SK-N-SH (cell line): ENCODE measurements around the gene SCGN. TPM values are rescaled to one million over a fixed set of nuclear protein-coding genes. Genes with fewer than 3 reads are reported as not detected.

Experiments
- CTCF ChIA-PET: fragments of 300-600, 350-600 bp; formaldehyde crosslinking; extraction: SDS; loops from one replicate; lab custom pipeline; 2021; lab: Yijun Ruan, JAX
- POLR2A ChIA-PET: fragments of 350-600 bp; sonication (Branson Sonifier 250); formaldehyde crosslinking; extraction: SDS; loops from one replicate; lab custom pipeline; 2020; ENCODE audit warnings: antibody characterized with exemption, inconsistent platforms; lab: Yijun Ruan, JAX
- DNase-seq: peaks from one replicate; pipeline ENCODE4 v3.0.0; 2012
- H2AFZ ChIP-seq: fragments of 200-600 bp; sonication (generic); 2 replicates; pipeline ENCODE4 v1.8.1; 2016; ENCODE audit warnings: antibody characterized with exemption, mild to moderate bottlenecking, low read depth
- H3F3A ChIP-seq: fragments of 200-600 bp; sonication (generic); replicated peaks from 2 replicates; pipeline ENCODE3; 2016; ENCODE audit warnings: antibody characterized with exemption, mild to moderate bottlenecking; ENCODE audit not compliant: insufficient read depth
- H3K27ac ChIP-seq, 2 experiments: fragments of 200-500 bp in 1 of 2; fragments of 200-600 bp in 1 of 2; sonication (Bioruptor generic) in 1 of 2; sonication (generic), shearing (Covaris generic) in 1 of 2; 2 replicates each; pipeline versions ENCODE4 v1.5.1 to v1.6.1; 2014 to 2016; ENCODE audit warnings: low read depth in 2 of 2, inconsistent platforms in 1 of 2, low read length in 1 of 2, mild to moderate bottlenecking in 1 of 2, mixed read lengths in 1 of 2
- H3K27me3 ChIP-seq: fragments of 200-600 bp; sonication (generic), shearing (Covaris generic); 2 replicates; pipeline ENCODE4 v1.6.1; 2016; ENCODE audit warnings: mixed run types; ENCODE audit not compliant: insufficient read depth
- H3K36me3 ChIP-seq, 2 experiments: fragments of 200-500 bp in 1 of 2; fragments of 200-600 bp in 1 of 2; sonication (Bioruptor generic) in 1 of 2; sonication (generic) in 1 of 2; replicated peaks in 1 of 2; 2 replicates each; pipeline versions ENCODE3 to v1.5.1; 2014 to 2016; ENCODE audit warnings: low read length in 1 of 2, mild to moderate bottlenecking in 1 of 2; ENCODE audit not compliant: insufficient read depth in 2 of 2, control insufficient read depth in 1 of 2
- H3K4me1 ChIP-seq, 2 experiments: fragments of 200-500 bp in 1 of 2; fragments of 200-600 bp in 1 of 2; sonication (Bioruptor generic) in 1 of 2; sonication (generic), shearing (Covaris generic) in 1 of 2; 2 replicates each; pipeline versions ENCODE4 v1.5.1 to v1.6.1; 2014 to 2016; ENCODE audit warnings: low read depth in 1 of 2, low read length in 1 of 2, mixed run types in 1 of 2; ENCODE audit not compliant: insufficient read depth in 2 of 2, control insufficient read depth in 1 of 2
- H3K4me2 ChIP-seq: fragments of 200-600 bp; sonication (generic), shearing (Covaris generic); 2 replicates; pipeline ENCODE4 v1.6.1; 2017; ENCODE audit warnings: mixed run types
- H3K4me3 ChIP-seq, 2 experiments: fragments of 200-500 bp in 1 of 2; fragments of 200-600 bp in 1 of 2; sonication (Bioruptor generic) in 1 of 2; sonication (generic), shearing (Covaris generic) in 1 of 2; 2 replicates each; pipeline versions ENCODE4 v1.5.1 to v1.8.1; 2014 to 2016; ENCODE audit warnings: low read depth in 2 of 2, inconsistent platforms in 1 of 2, low read length in 1 of 2, mild to moderate bottlenecking in 1 of 2, mixed read lengths in 1 of 2, moderate library complexity in 1 of 2
- H3K79me2 ChIP-seq: fragments of 200-600 bp; sonication (generic); 2 replicates; pipeline ENCODE4 v1.8.1; 2017; ENCODE audit warnings: mild to moderate bottlenecking; ENCODE audit not compliant: insufficient read depth
- H3K9ac ChIP-seq: fragments of 200-600 bp; sonication (generic); 2 replicates; pipeline ENCODE4 v1.6.1; 2017; ENCODE audit warnings: mixed run types
- H3K9me2 ChIP-seq: fragments of 200-600 bp; sonication (generic); 2 replicates; pipeline ENCODE4 v1.6.1; 2017; ENCODE audit warnings: mixed run types
- H3K9me3 ChIP-seq: fragments of 200-600 bp; sonication (generic); 2 replicates; pipeline ENCODE4 v1.6.1; 2017; ENCODE audit warnings: mixed run types, mild to moderate bottlenecking, moderate library complexity
- H4K20me1 ChIP-seq: fragments of 200-600 bp; sonication (generic); 2 replicates; pipeline ENCODE4 v1.6.1; 2017; ENCODE audit warnings: mild to moderate bottlenecking, mixed run types; ENCODE audit not compliant: insufficient read depth
- CHD2 ChIP-seq: fragments of 150-350 bp; IDR thresholded peaks from 2 replicates; pipeline ENCODE4 v1.6.1; 2018; ENCODE audit warnings: low read length; ENCODE audit not compliant: partially characterized antibody
- EZH2phosphoT487 ChIP-seq: fragments of 200-600 bp; sonication (generic); IDR thresholded peaks from 2 replicates; pipeline ENCODE4 v1.6.1; 2017; ENCODE audit warnings: low read depth, mixed run types, mild to moderate bottlenecking, antibody characterized with exemption, moderate library complexity, borderline replicate concordance
- FOSL2 ChIP-seq: IDR thresholded peaks from 2 replicates; pipeline ENCODE4 v1.4.0; 2012; ENCODE audit warnings: low read depth, mild to moderate bottlenecking, moderate library complexity, borderline replicate concordance
- FOXJ3 ChIP-seq: sonication (generic); formaldehyde crosslinking; IDR thresholded peaks from 2 replicates; pipeline ENCODE4 v1.5.1; 2020; ENCODE audit warnings: mild to moderate bottlenecking, missing genetic modification reagents
- GABPA ChIP-seq: IDR thresholded peaks from 2 replicates; pipeline ENCODE4 v1.4.0; 2012; ENCODE audit warnings: low read depth, mild to moderate bottlenecking
- JUND ChIP-seq: IDR thresholded peaks from 2 replicates; pipeline ENCODE4 v1.4.0; 2012
- MXI1 ChIP-seq: IDR thresholded peaks from 2 replicates; pipeline ENCODE4 v1.6.1; 2012; ENCODE audit warnings: mild to moderate bottlenecking, low read depth, low read length, improper control_type of control experiment
- NFIC ChIP-seq: IDR thresholded peaks from 2 replicates; pipeline ENCODE4 v1.4.0; 2012; ENCODE audit warnings: borderline replicate concordance
- POLR2AphosphoS5 ChIP-seq: IDR thresholded peaks from 2 replicates; pipeline ENCODE4 v1.6.1; 2012; ENCODE audit warnings: low read depth, low read length
- RXRA ChIP-seq: IDR thresholded peaks from 2 replicates; pipeline ENCODE4 v1.4.0; 2012; ENCODE audit warnings: low read depth, mild to moderate bottlenecking, borderline replicate concordance
- SIN3A ChIP-seq: IDR thresholded peaks from 2 replicates; pipeline ENCODE4 v1.6.1; 2012; ENCODE audit warnings: low read depth, mild to moderate bottlenecking, low read length, moderate library complexity, borderline replicate concordance
- TCF12 ChIP-seq: IDR thresholded peaks from 2 replicates; pipeline ENCODE4 v1.4.0; 2012
- TEAD4 ChIP-seq: IDR thresholded peaks from 2 replicates; pipeline ENCODE4 v1.4.0; 2012; ENCODE audit warnings: mild to moderate bottlenecking, borderline replicate concordance; ENCODE audit not compliant: insufficient read depth
- YY1 ChIP-seq: IDR thresholded peaks from 2 replicates; pipeline ENCODE4 v1.4.0; 2012; ENCODE audit warnings: low read depth, mild to moderate bottlenecking
- WGBS: methylation state at CpG from one replicate; pipeline ENCODE4 v1.1.6; 2017; ENCODE audit warnings: low lambda C conversion rate; 5-methylcytosine and 5-hydroxymethylcytosine counted together
- polyA plus RNA-seq, 3 experiments: library from polyadenylated mRNA; depleted of rRNA; stranded (reverse); fragments of >200 nt; gene quantifications; 2 replicates each; pipeline ENCODE4 v1.2.3, GENCODE V29; 2012
- TF ChIP-seq, protein P1 (sequence below): fragments of 150-350 bp; IDR thresholded peaks from 2 replicates; pipeline ENCODE4 v1.6.1; 2016; ENCODE audit warnings: mild to moderate bottlenecking, low read depth, low read length
- TF ChIP-seq, protein P2 (sequence below): IDR thresholded peaks from 2 replicates; pipeline ENCODE4; 2012
- TF ChIP-seq, protein P3 (sequence below): IDR thresholded peaks from 2 replicates; pipeline ENCODE4 v1.6.1; 2012; ENCODE audit warnings: mild to moderate bottlenecking, low read depth, low read length, moderate library complexity
- TF ChIP-seq, protein P4 (sequence below): fragments of 200-600 bp; sonication (generic); IDR thresholded peaks from 2 replicates; pipeline ENCODE4 v1.6.1; 2017; ENCODE audit warnings: antibody characterized with exemption, mild to moderate bottlenecking, moderate library complexity

Gene SCGN
- polyA plus RNA-seq, 1 of the 3 experiments (the other 2 are of a cell fraction) = not detected

DNA sequence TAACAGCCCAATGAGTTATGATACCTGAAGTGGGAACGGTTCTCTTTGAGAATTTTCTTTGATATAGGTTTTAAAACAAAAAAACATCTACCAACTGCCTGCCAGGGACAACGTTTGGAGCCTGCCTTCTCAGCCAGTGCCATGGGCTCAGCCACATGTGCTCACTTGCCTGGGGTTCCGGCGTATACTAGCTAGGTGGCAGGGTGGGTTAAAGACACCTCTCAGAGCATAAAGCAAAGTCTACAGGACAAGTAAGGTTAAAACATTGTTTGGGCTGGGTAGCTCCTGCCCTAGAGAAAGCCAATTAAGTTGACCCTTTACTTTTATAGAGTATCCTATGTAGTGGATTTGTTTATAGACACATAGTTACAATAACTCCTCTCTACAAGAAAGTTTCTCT, 38.0 kb upstream of the SCGN start:
- H3K4me2 ChIP-seq = no peak overlapping the region
- H3K36me3 ChIP-seq = no peaks in the 10 kb centered on the region
- WGBS = 64% methylated on average over 4 of the region's 4 CpGs
- ChIA-PET POLR2A (no interaction called here), CTCF (interaction anchor here (0.9 to 1.6 kb wide), 3 partner anchors 9 to 348 kb away, joined by 3 to 4 read pairs (median 3); no protein-coding TSS in a partner anchor)
- H3K9me2 ChIP-seq = no peaks in the 10 kb centered on the region
- H3K9me3 ChIP-seq = no peaks in the 10 kb centered on the region
- no peak overlapping the region for H3K4me3 ChIP-seq
- H3K9ac ChIP-seq = no peak overlapping the region
- H3K4me1 ChIP-seq = no peaks in the 10 kb centered on the region
- H3K27me3 ChIP-seq = no peaks in the 10 kb centered on the region
- H3K79me2 ChIP-seq = no peaks in the 10 kb centered on the region
- H3F3A ChIP-seq = no peaks in the 10 kb centered on the region
- H2AFZ ChIP-seq = no peak overlapping the region
- DNase-seq = no peak
- TF ChIP-seq, protein P1, sequence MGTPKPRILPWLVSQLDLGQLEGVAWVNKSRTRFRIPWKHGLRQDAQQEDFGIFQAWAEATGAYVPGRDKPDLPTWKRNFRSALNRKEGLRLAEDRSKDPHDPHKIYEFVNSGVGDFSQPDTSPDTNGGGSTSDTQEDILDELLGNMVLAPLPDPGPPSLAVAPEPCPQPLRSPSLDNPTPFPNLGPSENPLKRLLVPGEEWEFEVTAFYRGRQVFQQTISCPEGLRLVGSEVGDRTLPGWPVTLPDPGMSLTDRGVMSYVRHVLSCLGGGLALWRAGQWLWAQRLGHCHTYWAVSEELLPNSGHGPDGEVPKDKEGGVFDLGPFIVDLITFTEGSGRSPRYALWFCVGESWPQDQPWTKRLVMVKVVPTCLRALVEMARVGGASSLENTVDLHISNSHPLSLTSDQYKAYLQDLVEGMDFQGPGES = no peak
- TF ChIP-seq FOSL2 = no peak
- no peak for TF ChIP-seq GABPA
- no peak for TF ChIP-seq MXI1
- TF ChIP-seq NFIC = no peak
- TF ChIP-seq RXRA = no peak
- no peak for TF ChIP-seq SIN3A
- TF ChIP-seq, protein P2, sequence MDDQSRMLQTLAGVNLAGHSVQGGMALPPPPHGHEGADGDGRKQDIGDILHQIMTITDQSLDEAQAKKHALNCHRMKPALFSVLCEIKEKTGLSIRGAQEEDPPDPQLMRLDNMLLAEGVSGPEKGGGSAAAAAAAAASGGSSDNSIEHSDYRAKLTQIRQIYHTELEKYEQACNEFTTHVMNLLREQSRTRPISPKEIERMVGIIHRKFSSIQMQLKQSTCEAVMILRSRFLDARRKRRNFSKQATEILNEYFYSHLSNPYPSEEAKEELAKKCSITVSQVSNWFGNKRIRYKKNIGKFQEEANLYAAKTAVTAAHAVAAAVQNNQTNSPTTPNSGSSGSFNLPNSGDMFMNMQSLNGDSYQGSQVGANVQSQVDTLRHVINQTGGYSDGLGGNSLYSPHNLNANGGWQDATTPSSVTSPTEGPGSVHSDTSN = no peak
- no peaks in the 10 kb centered on the region for H4K20me1 ChIP-seq
- H3K27ac ChIP-seq = no peak overlapping the region

DNA sequence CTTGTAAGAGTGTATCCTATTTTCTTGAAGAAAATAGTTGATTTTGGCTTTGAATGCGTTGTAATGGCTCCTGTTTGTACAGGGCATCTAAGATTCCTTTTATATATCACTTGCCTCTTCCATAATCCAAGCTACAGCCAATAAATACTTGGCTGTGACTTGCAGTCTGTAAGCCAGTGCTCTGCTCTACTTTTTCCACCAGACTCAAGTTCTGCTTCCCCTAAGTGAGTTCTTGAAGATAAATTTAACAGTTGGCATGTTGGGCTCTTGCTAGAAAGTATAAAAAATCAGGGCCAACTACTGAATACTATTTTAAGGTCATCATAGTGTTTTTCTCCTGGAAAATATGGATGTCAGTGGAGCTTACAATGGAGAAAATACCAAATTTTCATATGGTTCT, 36.5 kb upstream of the SCGN start:
- Histone ChIP-seq H2AFZ (no peak overlapping the region), H3K9ac (no peak overlapping the region), H3K4me2 (no peak overlapping the region), H3K27me3 (no peaks in the 10 kb centered on the region), H3F3A (no peaks in the 10 kb centered on the region), H3K36me3 (no peaks in the 10 kb centered on the region), H3K27ac (no peak overlapping the region), H3K4me1 (no peaks in the 10 kb centered on the region), H3K9me3 (no peaks in the 10 kb centered on the region)
- POLR2A ChIA-PET = no interaction called here
- DNase-seq = no peak
- WGBS = 88% methylated on average over 1 of the region's 1 CpG
- TF ChIP-seq TCF12 (no peak), POLR2AphosphoS5 (no peak), EZH2phosphoT487 (no peak), FOXJ3 (no peak), CHD2 (no peak), TEAD4 (no peak), JUND (no peak), YY1 (no peak)
- TF ChIP-seq, protein P3, sequence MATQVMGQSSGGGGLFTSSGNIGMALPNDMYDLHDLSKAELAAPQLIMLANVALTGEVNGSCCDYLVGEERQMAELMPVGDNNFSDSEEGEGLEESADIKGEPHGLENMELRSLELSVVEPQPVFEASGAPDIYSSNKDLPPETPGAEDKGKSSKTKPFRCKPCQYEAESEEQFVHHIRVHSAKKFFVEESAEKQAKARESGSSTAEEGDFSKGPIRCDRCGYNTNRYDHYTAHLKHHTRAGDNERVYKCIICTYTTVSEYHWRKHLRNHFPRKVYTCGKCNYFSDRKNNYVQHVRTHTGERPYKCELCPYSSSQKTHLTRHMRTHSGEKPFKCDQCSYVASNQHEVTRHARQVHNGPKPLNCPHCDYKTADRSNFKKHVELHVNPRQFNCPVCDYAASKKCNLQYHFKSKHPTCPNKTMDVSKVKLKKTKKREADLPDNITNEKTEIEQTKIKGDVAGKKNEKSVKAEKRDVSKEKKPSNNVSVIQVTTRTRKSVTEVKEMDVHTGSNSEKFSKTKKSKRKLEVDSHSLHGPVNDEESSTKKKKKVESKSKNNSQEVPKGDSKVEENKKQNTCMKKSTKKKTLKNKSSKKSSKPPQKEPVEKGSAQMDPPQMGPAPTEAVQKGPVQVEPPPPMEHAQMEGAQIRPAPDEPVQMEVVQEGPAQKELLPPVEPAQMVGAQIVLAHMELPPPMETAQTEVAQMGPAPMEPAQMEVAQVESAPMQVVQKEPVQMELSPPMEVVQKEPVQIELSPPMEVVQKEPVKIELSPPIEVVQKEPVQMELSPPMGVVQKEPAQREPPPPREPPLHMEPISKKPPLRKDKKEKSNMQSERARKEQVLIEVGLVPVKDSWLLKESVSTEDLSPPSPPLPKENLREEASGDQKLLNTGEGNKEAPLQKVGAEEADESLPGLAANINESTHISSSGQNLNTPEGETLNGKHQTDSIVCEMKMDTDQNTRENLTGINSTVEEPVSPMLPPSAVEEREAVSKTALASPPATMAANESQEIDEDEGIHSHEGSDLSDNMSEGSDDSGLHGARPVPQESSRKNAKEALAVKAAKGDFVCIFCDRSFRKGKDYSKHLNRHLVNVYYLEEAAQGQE = no peak
- TF ChIP-seq, protein P4, sequence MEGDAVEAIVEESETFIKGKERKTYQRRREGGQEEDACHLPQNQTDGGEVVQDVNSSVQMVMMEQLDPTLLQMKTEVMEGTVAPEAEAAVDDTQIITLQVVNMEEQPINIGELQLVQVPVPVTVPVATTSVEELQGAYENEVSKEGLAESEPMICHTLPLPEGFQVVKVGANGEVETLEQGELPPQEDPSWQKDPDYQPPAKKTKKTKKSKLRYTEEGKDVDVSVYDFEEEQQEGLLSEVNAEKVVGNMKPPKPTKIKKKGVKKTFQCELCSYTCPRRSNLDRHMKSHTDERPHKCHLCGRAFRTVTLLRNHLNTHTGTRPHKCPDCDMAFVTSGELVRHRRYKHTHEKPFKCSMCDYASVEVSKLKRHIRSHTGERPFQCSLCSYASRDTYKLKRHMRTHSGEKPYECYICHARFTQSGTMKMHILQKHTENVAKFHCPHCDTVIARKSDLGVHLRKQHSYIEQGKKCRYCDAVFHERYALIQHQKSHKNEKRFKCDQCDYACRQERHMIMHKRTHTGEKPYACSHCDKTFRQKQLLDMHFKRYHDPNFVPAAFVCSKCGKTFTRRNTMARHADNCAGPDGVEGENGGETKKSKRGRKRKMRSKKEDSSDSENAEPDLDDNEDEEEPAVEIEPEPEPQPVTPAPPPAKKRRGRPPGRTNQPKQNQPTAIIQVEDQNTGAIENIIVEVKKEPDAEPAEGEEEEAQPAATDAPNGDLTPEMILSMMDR = no peak
- TF ChIP-seq, all 33 proteins: peak for 0
- Histone ChIP-seq H3K9me2 (no peaks in the 10 kb centered on the region), H3K4me3 (no peak overlapping the region), H4K20me1 (no peaks in the 10 kb centered on the region), H3K79me2 (no peaks in the 10 kb centered on the region)
- CTCF ChIA-PET = interaction anchor here (1.6 kb wide), 1 partner anchor 11 kb away, joined by 3 read pairs; no protein-coding TSS in a partner anchor
